Adrenal gland (tissue), 5 donors: Measurements from ENCODE around the gene RUBCN.

Experiments
- CTCF ChIP-seq, 6 experiments: fragments of 450-650 bp in 4 of 6; fragments of 200-600 bp in 2 of 6; sonication (generic) in 1 of 6; IDR thresholded peaks; 1 replicate in 5 of 6; 2 replicates in 1 of 6; pipeline versions ENCODE4 v1.5.1 to v1.8.0; 2016 to 2021; ENCODE audit warnings: antibody characterized with exemption in 6 of 6, mild to moderate bottlenecking in 2 of 6, moderate library complexity in 1 of 6
- POLR2A ChIP-seq, 2 donors: fragments of 450-650 bp; IDR thresholded peaks; one replicate each; pipeline ENCODE4 v1.6.1; 2017; ENCODE audit warnings: antibody characterized with exemption in 2 of 2, mild to moderate bottlenecking in 2 of 2, moderate library complexity in 1 of 2
- donor health status: DM: no; HTN: no; CAD: no.

GRCh38 chr3:197722734-197723133 lies 14.0 kb downstream of the RUBCN start:
- TF ChIP-seq CTCF (IDR thresholded peaks at IDR 0.05), result no peak
- no peak for TF ChIP-seq POLR2A (IDR thresholded peaks at IDR 0.05)
